ENCODE data around the gene GNL3L.

- TF ChIP-seq CTCF (IDR thresholded peaks at IDR 0.05) (no peak), POLR2A (IDR thresholded peaks at IDR 0.05) (no peak)
These were observed 67.7 kb downstream of the GNL3L start for GRCh38 chrX:54597728-54598127.

Measured in esophagus squamous epithelium (tissue), 4 donors.